ENCODE results near the gene TAC3. TPM values are rescaled to one million over a fixed set of nuclear protein-coding genes. Genes with fewer than 3 reads are reported as not detected.
"Not testable (repeated sequence)": the region's sequence is repeated elsewhere in the genome, so short reads cannot be mapped to it uniquely, and the experiment has no call there.

The TAC3 gene
- total RNA-seq, 1 donor from 2014 or later = not detected

GRCh38 chr12:56962247-56962646 is 54.1 kb downstream of the TAC3 start:
- ATAC-seq; intact Hi-C loops (cut with DNase I); DNase-seq (ENCODE audit: low spot score): not testable (repeated sequence)

Other genes starting within 250 kb of the TAC3 start
- gene SDR9C7, start 82.1 kb downstream of the TAC3 start, total RNA-seq = 0.18 TPM
- 1.4 TPM for gene RDH16, start 58.9 kb downstream of the TAC3 start, total RNA-seq
- gene ZBTB39, start 10.0 kb downstream of the TAC3 start, total RNA-seq = 6.2 TPM
- 0.36 TPM for gene MYO1A, start 33.6 kb upstream of the TAC3 start, total RNA-seq
- gene NEMP1, start 62.3 kb upstream of the TAC3 start, total RNA-seq = 13.1 TPM
- 52.7 TPM for gene NAB2, start 72.6 kb upstream of the TAC3 start, total RNA-seq
- 187 TPM for gene STAT6, start 94.8 kb upstream of the TAC3 start, total RNA-seq
- gene LRP1, start 112.0 kb upstream of the TAC3 start, total RNA-seq = 760 TPM
- gene LRP1-AS, start 131.1 kb upstream of the TAC3 start, total RNA-seq = not detected
- 0.27 TPM for gene NXPH4, start 200.3 kb upstream of the TAC3 start, total RNA-seq
- gene SHMT2, start 213.2 kb upstream of the TAC3 start, total RNA-seq = 41.9 TPM
- 1.9 TPM for gene STAC3, start 234.7 kb upstream of the TAC3 start, total RNA-seq